WTC11 (cell line): ENCODE measurements around the gene NOC2L.

ENCODE experiments used
- FOXP1 ChIP-seq: sonication (generic); formaldehyde crosslinking; IDR thresholded peaks from 2 replicates; pipeline ENCODE4 v1.8.0; 2022; ENCODE audit warnings: missing genetic modification reagents, mild to moderate bottlenecking, moderate library complexity, borderline replicate concordance
- ZNF263 ChIP-seq: sonication (generic); formaldehyde crosslinking; IDR thresholded peaks from 2 replicates; pipeline ENCODE4 v1.8.1; 2022; ENCODE audit warnings: low read depth, mild to moderate bottlenecking, moderate library complexity, missing genetic modification reagents
- TF ChIP-seq, protein P1 (sequence below): fragments of 200-600 bp; IDR thresholded peaks from 2 replicates; pipeline ENCODE4 v1.8.0; 2022; ENCODE audit warnings: antibody characterized with exemption
- TF ChIP-seq, protein P2 (sequence below): sonication (generic); formaldehyde crosslinking; conservative IDR thresholded peaks from 2 replicates; pipeline ENCODE4 v1.8.1; 2023; ENCODE audit warnings: mild to moderate bottlenecking, low read depth, missing genetic modification reagents, moderate library complexity

GRCh38 chr1:950881-951280, 8.2 kb downstream of the NOC2L start:
- TF ChIP-seq, protein P1, sequence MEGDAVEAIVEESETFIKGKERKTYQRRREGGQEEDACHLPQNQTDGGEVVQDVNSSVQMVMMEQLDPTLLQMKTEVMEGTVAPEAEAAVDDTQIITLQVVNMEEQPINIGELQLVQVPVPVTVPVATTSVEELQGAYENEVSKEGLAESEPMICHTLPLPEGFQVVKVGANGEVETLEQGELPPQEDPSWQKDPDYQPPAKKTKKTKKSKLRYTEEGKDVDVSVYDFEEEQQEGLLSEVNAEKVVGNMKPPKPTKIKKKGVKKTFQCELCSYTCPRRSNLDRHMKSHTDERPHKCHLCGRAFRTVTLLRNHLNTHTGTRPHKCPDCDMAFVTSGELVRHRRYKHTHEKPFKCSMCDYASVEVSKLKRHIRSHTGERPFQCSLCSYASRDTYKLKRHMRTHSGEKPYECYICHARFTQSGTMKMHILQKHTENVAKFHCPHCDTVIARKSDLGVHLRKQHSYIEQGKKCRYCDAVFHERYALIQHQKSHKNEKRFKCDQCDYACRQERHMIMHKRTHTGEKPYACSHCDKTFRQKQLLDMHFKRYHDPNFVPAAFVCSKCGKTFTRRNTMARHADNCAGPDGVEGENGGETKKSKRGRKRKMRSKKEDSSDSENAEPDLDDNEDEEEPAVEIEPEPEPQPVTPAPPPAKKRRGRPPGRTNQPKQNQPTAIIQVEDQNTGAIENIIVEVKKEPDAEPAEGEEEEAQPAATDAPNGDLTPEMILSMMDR, result no peak
- TF ChIP-seq FOXP1, result no peak
- TF ChIP-seq, protein P2, sequence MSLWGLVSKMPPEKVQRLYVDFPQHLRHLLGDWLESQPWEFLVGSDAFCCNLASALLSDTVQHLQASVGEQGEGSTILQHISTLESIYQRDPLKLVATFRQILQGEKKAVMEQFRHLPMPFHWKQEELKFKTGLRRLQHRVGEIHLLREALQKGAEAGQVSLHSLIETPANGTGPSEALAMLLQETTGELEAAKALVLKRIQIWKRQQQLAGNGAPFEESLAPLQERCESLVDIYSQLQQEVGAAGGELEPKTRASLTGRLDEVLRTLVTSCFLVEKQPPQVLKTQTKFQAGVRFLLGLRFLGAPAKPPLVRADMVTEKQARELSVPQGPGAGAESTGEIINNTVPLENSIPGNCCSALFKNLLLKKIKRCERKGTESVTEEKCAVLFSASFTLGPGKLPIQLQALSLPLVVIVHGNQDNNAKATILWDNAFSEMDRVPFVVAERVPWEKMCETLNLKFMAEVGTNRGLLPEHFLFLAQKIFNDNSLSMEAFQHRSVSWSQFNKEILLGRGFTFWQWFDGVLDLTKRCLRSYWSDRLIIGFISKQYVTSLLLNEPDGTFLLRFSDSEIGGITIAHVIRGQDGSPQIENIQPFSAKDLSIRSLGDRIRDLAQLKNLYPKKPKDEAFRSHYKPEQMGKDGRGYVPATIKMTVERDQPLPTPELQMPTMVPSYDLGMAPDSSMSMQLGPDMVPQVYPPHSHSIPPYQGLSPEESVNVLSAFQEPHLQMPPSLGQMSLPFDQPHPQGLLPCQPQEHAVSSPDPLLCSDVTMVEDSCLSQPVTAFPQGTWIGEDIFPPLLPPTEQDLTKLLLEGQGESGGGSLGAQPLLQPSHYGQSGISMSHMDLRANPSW, result no peak
- TF ChIP-seq ZNF263 (CRISPR knock-in tag), result no peak
